ENCODE results near the gene DCPS.

The DCPS gene

DNA sequence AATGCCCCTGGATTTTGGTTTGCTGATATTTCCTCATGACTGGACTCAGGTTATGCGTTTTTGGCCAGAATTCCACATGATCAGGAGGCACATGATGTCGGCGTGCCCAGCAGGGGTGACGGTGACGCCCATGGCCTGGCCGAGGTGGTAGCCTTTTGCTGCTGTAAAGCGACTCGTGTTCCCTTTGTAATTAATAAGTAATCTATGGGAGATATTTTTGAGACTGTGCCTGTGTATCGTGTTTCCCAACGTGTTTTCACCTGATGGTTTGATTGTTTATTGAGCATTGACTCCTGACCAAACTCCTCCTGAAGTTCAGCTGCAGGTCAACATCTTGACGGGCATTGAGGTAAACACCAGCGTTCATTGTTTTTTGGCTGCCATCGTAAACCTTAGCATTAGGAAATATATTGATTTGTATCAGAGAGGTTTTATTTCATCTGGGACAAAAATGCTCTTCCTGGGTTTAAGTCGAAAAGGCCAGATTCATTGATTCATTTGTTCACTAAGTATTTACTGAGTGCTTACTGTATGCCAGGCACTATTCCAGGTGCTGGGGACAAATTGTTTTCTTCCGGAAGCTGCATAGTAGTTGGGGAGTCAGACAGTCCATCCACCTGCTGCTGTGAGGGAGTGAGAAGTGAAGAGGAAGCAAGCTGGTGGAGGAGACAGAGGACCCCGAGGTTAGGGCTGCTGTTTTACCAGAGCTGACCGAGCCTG lies 23.6 kb downstream of the DCPS start:
- DNase-seq (ENCODE audit: extremely low read depth in 1 of 2, low read depth in 1 of 2) = no peak

DNA sequence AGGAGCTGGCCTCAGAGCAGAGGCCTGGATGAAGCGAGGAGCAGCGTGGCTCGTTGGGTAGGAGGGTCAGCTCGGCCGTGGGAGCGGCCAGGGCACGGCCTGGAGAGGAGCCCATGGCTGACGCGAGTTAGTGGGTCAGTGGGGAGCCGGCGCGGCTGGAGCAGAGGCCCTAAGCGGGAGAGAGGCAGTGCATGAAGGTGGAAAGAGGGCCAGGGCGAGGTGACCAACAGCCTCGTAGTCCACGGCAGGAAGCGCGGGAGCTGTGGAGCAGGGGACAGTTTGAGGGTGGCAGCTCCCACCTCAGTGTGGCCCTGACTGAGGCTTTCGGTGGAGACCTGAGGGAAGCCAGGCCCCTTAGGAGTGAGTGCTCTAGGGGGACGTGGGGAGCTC lies 24.1 kb downstream of the DCPS start:
- no peak for DNase-seq (ENCODE audit: extremely low read depth in 1 of 2, low read depth in 1 of 2)

DNA sequence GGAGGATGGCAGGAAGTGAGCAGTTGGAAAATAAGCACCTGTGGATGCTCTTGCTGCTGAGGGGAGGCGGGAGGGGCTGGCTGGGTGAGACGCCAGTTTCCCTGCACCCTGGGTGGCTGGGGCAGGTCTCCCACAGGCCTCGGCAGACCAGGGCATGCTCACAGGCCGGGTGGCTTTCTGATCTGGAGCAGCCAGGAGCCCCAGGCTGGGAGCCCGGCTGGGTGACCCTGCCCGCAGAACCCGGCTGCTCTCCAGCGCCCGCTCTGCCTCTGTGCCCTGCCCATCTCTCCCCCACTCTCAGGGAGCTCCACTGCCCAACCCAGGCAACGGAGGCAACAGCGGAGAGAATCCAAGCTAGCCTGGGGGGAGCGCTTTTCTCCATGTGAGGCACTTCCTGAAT lies 24.6 kb downstream of the DCPS start:
- no peak for DNase-seq (ENCODE audit: extremely low read depth in 1 of 2, low read depth in 1 of 2)

DNA sequence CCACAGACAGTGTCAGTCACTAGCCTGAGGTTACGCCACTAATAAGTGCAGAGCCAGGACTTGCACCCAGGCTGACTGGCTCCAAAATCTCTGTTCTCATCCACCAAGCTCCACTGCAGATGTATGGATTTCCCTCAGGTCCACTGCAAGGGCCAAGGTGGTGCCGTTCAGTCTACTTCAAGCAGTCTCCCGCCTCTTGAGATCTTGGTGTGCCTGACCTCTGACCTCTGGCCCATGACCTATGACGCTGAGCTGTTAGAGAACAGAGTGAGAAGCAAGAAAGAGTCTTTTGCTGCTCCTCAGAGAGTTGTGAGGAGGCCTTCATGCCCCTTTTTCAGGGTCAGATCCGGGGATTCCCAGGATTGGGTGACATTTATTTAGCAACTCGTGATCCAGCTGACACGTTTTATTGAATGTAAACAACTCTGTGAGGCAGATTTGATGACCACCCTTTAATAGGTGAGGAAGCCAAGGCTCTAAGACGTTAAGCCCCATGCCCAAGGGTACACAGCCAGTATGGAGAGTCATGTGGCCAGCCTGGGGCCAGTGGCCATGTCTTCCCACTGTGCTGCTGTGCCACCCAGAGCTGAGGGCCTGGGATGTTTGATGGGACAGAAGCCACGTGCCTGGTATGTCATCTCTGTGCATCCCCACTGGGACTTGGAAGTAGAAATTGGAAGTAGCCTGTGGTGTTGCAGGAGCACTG lies 25.2 kb downstream of the DCPS start:
- DNase-seq (ENCODE audit: extremely low read depth in 1 of 2, low read depth in 1 of 2) = no peak

DNA sequence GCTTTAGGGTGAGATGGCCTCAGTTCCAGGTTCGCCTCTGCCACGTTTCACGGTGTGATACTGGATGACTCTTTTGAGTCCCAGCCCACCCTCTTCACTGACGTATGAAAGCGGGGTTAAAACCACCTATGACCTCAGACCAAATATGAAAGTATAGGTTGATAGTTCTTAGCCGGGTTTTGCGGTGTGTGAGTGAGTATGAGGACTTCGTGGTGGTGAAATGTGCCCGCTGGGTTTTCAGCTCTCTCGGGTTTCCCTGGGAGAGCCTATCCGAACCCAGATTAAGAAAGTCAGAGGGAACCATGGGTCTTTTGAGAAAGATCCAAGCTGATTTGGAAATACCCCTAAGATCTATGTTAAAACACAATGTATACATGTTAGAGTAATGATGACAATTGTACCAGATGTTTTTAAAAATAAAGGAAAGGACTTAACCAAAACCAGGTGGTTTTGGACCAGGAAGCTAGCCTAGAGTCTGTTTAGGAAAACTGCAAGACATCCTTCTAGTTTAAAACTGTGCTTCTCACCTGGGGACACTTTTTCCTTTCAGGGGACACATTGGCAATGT lies 25.9 kb downstream of the DCPS start:
- no peak for DNase-seq (ENCODE audit: extremely low read depth in 1 of 2, low read depth in 1 of 2)

DNA sequence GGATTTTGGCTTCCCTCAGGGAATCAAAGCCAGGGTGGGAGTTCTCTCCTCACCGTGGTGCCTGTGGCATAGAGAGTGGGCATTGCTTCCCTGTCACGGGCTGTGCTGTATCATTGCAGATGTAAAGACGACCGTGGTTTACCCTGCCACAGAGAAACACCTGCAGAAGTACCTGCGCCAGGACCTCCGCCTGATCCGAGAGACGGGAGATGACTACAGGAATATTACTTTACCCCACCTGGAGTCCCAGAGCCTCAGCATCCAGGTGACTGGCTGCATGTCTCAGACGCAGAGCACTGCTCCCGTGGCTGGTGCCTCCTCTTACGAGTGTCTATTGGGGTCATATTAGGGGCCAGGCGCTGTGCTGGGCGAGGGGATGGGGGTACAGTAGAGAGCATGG lies 27.4 kb downstream of the DCPS start:
- DNase-seq (ENCODE audit: extremely low read depth in 1 of 2, low read depth in 1 of 2) = no peak

DNA sequence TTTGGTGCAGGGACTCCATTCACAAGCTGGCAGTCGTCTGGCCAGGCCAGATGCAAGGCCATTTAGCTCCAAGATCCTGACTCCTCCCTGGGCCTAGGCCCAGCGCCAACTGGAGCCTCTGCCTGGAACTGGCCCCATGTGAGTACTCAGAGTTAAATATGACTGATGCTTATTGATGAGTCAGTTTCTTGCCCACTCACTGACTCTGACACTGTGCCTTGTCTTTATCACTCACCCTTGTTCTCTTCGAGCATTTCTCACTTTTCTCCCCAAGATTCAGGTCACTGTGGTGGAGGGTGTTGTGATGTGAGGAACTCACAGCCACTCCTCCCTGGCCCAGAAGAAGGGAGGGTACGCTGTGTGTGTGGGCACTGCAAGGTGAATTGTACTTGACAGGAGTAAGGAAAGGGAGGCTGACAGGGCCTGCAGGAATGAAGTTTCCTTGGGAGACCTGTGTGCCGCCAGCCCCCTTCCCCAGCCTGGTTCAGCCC lies 28.4 kb downstream of the DCPS start:
- no peak for DNase-seq (ENCODE audit: extremely low read depth in 1 of 2, low read depth in 1 of 2)

DNA sequence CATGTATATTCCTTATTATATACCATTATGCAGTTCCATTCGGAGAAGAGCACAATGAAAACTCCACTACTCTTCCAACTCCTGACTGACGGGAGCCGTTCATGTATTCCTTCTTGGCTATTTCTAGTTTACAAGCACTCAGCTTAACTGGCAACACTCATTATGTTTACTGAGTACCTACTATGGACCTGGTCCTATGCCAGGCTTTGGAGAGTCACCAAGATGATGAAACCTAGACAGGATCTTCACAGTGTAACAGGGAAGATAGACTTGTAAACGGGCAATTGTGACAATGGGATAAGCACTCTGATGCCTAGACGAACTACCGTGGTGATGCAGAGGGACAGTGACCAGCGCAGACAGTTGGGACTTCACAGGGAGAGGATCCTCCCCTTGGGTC lies 29.3 kb downstream of the DCPS start:
- no peak for DNase-seq (ENCODE audit: extremely low read depth in 1 of 2, low read depth in 1 of 2)

DNA sequence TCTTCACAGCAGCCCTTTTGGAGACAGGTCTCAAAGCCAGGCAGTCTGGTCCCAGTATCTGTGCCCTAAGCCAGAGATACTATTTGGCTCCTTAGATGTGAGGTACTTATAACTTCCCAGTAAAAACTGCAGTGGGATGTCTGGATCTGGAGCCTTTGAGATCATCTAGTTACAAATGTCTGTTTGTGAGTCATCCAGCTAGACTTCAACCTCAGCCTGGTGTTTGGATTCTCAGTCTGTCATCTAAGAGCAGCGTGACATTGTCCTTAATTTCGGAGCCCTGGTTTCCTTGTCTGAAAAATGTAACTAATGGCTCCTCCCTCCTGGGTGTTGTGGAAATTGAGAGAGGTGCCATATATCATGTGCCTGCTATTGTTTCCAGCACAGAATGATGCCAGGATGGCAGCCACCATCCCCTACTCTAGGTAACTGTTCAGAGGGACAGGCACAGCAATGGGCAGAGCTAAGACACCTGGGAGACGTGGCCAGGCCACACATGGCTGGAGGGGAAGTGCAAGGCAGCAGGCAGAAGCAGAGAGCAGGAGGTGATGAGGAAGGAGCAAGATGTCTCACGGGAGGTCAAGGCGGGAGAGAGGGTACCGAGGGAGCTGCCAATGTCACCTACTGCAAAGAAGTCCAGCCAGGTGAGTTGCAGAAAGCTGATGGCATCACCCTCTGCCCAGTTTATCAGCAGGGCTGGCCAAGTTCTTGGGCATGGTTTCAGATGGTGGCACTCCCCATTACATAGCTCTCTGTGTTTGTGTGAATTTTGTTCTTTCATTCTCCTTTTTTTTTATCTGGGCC lies 31.0 kb downstream of the DCPS start:
- no peak for DNase-seq (ENCODE audit: extremely low read depth in 1 of 2, low read depth in 1 of 2)

DNA sequence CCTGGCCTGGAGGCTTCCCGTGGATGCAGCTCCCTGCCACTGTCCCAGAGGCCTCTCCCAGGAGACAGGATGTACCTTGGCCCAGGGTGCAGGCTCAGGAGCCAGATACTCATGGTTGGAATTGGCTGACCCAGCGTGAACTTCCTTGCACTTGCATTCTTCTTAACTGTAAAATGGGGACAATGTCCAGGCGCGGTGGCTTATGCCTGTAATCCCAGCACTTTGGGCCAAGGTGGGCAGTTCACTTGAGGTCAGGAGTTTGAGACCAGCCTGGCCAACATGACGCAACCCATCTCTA lies 31.6 kb downstream of the DCPS start:
- DNase-seq (ENCODE audit: extremely low read depth in 1 of 2, low read depth in 1 of 2) = no peak

DNA sequence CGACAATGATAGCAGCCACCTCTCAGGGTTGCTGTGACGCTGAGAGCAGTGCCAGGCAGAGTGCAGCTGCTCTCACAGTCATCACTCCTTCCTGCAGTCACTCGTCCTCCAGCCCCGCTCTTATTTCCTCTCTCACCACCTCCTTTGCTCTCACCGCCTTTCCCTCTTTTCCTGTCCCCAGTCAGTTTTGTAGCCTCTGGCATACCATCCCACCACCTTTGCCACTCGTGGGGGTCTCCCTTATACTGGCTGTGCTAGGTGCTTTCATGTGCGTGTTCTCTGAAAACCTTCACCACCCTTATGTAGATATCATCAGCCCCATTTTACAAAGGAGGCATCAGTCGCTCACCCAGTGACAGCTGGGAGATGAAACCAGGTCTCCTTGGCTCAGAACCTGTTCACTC lies 32.3 kb downstream of the DCPS start:
- DNase-seq (ENCODE audit: extremely low read depth in 1 of 2, low read depth in 1 of 2) = no peak

DNA sequence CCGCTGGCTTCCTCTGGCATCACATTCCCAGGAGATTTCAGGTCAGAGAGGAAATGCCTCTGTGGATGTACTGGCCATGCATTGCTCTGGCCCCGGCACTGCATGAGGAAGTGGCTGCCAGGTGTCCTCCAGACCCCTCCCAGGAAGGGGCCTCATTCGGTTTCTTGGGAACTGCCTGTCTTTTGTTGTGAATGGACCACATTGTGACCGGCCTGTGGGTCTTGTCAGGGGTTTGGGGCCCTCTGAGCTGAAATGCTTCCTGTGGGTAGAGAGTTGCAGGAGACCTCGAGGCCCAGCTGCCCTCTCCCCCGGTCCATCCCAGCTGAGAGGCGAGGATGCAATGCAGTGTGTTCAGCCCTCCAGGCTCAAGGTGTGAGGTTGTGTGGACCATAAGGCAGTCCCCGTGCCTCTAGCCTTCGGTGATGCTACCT lies 32.8 kb downstream of the DCPS start:
- DNase-seq (ENCODE audit: extremely low read depth in 1 of 2, low read depth in 1 of 2) = no peak

DNA sequence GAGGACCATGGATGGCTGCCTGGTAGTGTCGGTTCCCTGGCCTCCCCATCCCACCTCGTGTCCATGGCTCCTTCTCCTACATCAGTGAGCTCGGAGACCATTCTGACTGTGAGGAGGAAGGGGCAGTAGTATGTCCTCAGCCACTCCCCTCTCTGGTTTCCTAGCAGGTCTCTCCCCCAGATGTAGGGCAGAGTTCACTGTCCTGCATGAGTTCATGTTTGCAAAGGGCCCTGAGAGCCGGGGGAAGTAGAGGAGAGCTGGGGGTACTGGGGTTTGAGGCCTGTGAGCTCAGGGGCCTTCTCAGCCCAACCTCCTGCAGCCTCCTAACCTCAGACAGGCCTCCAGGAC lies 33.2 kb downstream of the DCPS start:
- DNase-seq (ENCODE audit: extremely low read depth in 1 of 2, low read depth in 1 of 2) = no peak

DNA sequence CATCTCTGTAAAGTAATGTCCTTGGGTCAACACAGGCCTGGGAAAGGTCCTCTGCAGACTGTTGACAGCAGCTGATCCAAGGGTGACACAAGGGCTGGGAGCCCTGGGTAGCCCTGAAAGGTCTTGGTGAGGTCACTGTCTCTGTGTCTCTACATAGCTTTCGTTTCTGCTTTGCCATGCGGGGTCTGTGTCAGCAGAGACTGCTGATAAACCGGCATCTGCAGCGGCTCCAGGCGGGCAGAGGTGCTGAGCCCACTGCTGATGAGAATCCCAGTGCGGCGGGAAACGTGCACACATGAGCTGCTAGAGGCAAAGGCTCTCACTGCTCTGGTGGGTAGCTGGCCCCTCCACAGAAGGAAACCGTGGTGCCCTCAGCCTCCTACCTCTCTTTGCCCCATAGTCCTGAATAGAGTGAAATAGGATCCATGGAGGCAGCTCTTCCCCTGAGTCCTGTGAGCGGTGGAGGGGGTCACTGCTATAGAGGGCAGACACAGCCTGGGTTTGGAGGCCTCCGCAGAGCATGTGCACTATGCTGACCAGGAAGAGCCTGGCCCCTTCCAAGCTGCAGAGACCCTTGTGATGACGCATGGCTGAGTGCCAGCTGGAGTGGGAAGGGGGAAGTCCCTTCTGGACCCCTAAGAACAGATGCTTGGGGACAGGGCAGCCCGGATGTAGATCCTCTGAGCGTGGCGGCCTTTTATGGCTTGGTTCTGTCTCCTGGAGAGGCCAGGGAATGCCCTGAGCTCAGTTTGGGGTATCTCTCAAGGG lies 33.8 kb downstream of the DCPS start:
- no peak for DNase-seq (ENCODE audit: extremely low read depth in 1 of 2, low read depth in 1 of 2)

DNA sequence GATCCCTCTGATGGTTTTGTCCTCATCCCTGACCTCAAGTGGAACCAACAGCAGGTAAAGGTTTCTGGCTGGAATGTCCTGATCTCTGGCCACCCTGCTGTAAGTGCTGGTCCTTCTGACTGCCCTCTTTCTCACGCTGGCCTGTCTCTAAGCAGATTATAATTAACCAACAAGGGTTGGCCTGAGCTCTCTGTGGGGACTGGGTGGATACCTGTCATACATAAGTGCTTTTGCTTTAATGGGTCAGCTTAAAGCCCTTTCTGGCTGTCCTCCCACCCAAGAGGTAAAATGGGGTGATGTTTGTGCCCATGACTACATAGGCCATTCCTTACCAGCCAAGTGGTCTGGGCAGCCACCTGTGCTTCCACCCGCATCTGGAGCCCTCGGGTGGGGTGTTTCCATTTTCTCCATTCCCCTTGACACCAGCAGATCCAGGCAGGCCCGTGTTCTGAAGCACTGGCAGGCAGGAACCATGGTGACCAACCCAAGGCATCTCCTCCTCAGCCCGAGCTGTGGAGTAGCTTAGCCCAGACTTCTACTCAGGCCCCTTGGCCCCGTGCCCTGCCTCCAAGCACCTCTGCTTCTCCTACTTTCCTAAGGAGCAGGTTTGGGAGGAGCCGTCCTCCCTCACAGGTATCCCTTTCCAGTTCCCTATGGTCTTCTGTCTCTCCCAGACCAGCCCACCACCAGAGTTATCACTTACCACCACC lies 34.6 kb downstream of the DCPS start:
- DNase-seq (ENCODE audit: extremely low read depth in 1 of 2, low read depth in 1 of 2) = no peak

DNA sequence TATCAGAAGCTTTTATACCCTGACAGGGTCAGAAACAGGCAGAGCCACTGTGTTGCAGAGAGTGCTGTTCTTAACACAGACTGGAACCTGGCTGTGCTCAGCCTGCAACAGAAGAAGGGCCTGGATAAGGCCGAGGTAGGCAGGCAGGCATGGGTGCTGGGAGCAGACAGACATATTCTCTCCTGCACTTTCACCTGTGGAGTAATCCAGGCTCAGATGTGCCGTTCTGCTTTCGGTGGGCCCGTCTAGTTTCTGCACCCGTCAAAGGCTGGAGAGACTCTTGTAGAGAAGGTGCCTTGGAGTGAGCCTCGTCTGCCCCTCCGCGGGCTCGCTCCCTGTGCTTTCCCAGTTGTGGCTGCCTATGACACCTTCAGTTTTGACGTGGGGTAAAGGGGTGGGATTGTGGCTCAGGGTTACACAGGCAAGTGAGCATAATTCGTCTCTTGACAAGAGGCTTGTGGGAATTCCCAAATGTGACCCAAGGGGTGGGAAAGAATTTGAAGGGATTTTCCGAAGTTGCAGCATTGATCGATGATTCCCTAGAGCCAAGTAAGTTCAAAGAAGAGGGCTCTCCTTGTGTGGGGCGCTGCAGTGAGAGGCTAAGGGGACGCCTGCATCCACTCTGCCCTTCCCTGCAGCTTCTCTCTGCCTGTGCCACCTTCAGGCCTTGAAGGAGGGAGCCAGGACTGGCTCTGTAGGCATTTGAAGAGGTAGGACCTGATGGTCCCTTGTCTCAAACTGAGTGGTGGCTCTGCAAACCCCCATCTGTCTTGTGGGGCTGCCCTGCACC lies 35.4 kb downstream of the DCPS start:
- DNase-seq (ENCODE audit: extremely low read depth in 1 of 2, low read depth in 1 of 2) = no peak

DNA sequence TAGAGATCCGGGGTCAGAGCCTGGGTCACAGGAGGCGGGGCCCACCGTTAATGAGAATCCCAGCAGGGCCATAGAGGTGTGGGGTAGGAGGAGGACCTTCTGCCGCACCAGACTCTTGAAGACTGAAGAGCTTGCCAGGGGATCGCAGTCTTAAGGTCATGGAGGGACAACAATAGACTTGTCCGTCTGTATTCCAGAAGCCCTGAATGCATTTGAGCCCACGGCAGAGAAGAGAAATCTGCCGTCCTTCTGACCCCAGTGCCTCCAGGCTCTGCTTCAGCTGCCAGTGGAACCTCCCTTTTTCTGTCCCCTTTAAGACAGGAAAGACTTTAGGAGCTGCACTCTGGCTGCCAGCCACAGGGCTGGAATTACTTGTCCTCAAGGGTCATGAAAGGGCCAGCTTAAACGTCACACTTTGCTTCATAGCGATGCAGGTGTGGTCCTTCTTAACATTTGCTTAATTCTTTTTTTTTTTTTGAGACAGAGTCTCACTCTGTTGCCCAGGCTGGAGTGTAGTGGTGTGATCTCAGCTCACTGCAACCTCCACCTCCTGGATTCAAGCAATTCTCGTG lies 36.1 kb downstream of the DCPS start:
- no peak for DNase-seq (ENCODE audit: extremely low read depth in 1 of 2, low read depth in 1 of 2)

DNA sequence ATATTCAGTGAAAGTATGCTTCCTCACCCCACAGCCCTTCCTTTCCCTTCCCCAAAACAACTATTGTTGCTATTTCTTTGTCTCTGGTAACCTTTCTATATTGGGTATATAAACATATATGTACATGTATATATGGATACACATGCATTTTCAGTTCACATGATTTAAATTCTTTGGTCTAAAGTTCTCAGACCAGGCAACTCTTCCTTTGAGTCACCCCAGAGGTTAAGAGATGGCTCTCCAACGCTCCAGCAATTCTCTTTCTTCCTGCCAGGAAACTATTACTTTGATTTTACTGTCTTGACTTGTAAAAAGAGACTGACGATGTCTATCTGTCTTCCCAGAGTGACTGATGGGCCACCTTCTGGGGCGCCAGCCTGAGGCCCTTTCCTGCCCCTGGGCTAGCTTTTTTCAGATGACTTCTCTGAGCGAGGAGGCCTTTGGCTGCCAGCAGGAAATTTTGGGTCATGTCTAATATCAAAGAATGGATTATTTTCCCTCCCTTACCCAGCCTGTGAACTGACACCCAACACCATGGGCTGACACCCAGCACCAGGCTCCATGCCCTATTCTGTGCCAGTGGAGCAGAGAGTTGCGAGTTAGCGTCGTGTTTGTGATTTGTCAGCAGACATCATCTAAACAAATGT lies 37.2 kb downstream of the DCPS start:
- no peak for DNase-seq (ENCODE audit: extremely low read depth in 1 of 2, low read depth in 1 of 2)

DNA sequence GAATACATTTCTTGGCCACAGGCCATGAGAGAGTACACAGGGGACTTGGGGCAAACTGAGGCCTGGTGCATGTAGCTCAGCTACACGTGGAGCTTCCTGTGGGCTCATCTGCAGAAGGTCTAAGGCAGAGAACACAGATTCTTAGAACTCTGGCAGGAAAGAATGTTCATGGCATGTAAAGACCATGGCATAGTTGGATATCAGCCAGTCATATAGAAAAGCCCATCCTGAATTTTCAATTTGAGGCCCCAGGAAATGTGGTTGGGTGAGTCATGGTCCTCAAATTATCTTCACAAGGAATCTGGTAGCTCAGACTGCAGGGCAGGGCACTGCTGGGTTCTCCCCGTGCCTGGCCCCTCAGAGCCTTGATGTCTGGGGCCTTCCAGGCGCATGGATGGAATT lies 37.9 kb downstream of the DCPS start:
- DNase-seq (ENCODE audit: extremely low read depth in 1 of 2, low read depth in 1 of 2) = no peak

All from activated CD8-positive, alpha-beta memory T cell treated with anti-CD3 and anti-CD28 coated beads for 1 hour (primary cell).